B cell (primary cell): ENCODE measurements around the gene PTPRM. TPM values are rescaled to one million over a fixed set of nuclear protein-coding genes. Genes with fewer than 3 reads are reported as not detected.

Experiments used
- ATAC-seq: fragments of 200-7000 bp; cut with Tn5 transposase; one replicate; pipeline ENCODE4 v1.10.0; 2021; ENCODE audit warnings: low read depth, mild to moderate bottlenecking, moderate number of reproducible peaks, moderate library complexity
- CTCF ChIA-PET: fragments of 350-600 bp; sonication (Branson Sonifier 250); formaldehyde crosslinking; loops from one replicate; lab custom pipeline; 2021; ENCODE audit warnings: antibody characterized with exemption, inconsistent platforms; lab: Charles Lee
- POLR2A ChIA-PET: fragments of 350-600 bp; sonication (Branson Sonifier 250); formaldehyde crosslinking; loops from one replicate; lab custom pipeline; 2021; ENCODE audit warnings: antibody characterized with exemption; lab: Charles Lee
- DNase-seq: peaks from one replicate; pipeline ENCODE4 v3.0.0; 2013
- H2AFZ ChIP-seq: 2 replicates; pipeline ENCODE4 v1.6.1; 2012; ENCODE audit warnings: mild to moderate bottlenecking, low read depth, low read length; ENCODE audit not compliant: insufficient read depth, poor library complexity, severe bottlenecking
- H3K27ac ChIP-seq, 2 donors: 1 replicate in 1 of 2; 2 replicates in 1 of 2; pipeline ENCODE4 v1.5.1; 2012 to 2013; ENCODE audit warnings: low read length in 2 of 2, mild to moderate bottlenecking in 2 of 2, moderate library complexity in 1 of 2
- H3K27me3 ChIP-seq, 4 experiments: fragments of 200-600 bp in 1 of 4; sonication (generic) in 1 of 4; replicated peaks in 1 of 4; 1 replicate in 2 of 4; 2 replicates in 2 of 4; pipeline versions ENCODE4 v1.6.1 to v1.7.0; 2013 to 2016; ENCODE audit warnings: low read length in 3 of 4, mild to moderate bottlenecking in 2 of 4, mixed read lengths in 1 of 4, moderate library complexity in 1 of 4; ENCODE audit not compliant: insufficient read depth in 4 of 4, control insufficient read depth in 3 of 4; ENCODE audit errors: control extremely low read depth in 1 of 4
- H3K36me3 ChIP-seq, 2 experiments: replicated peaks in 1 of 2; 1 replicate in 1 of 2; 2 replicates in 1 of 2; pipeline versions ENCODE4 v1.6.1 to v1.7.1; 2013; ENCODE audit warnings: low read length in 1 of 2; ENCODE audit not compliant: insufficient read depth in 2 of 2, control insufficient read depth in 1 of 2; ENCODE audit errors: control extremely low read depth in 1 of 2, extremely low read depth in 1 of 2
- H3K4me1 ChIP-seq, 2 donors: fragments of 200-600 bp in 1 of 2; sonication (generic) in 1 of 2; 1 replicate in 1 of 2; 2 replicates in 1 of 2; pipeline versions ENCODE4 v1.5.1 to v1.6.1; 2013 to 2017; ENCODE audit warnings: low read length in 2 of 2; ENCODE audit not compliant: control insufficient read depth in 2 of 2, insufficient read depth in 2 of 2
- H3K4me2 ChIP-seq: replicated peaks from 2 replicates; pipeline ENCODE3; 2012; ENCODE audit warnings: mild to moderate bottlenecking, low read depth, low read length; ENCODE audit not compliant: poor library complexity, severe bottlenecking
- H3K4me3 ChIP-seq, 5 experiments: fragments of 200-600 bp in 1 of 5; sonication (generic) in 1 of 5; 1 replicate in 3 of 5; 2 replicates in 2 of 5; pipeline versions ENCODE4 v1.5.1 to v1.7.0; 2011 to 2016; ENCODE audit warnings: low read length in 4 of 5, mild to moderate bottlenecking in 4 of 5, low read depth in 2 of 5, control low read depth in 1 of 5, moderate library complexity in 1 of 5; ENCODE audit not compliant: insufficient read depth in 1 of 5; ENCODE audit errors: control extremely low read depth in 1 of 5, extremely low read depth in 1 of 5
- H3K79me2 ChIP-seq: fragments of 200-600 bp; sonication (generic); one replicate; pipeline ENCODE4 v1.6.0; 2016; ENCODE audit warnings: low read length; ENCODE audit not compliant: control insufficient read depth, insufficient read depth
- H3K9ac ChIP-seq: fragments of 200-600 bp; sonication (generic); 2 replicates; pipeline ENCODE4 v1.6.1; 2017; ENCODE audit warnings: mild to moderate bottlenecking, low read length, moderate library complexity
- H3K9me3 ChIP-seq, 3 donors: one replicate each; pipeline versions ENCODE4 v1.6.1 to v1.7.1; 2013; ENCODE audit warnings: low read length in 2 of 3; ENCODE audit not compliant: control insufficient read depth in 2 of 3, insufficient read depth in 1 of 3; ENCODE audit errors: control extremely low read depth in 1 of 3
- H4K20me1 ChIP-seq: 2 replicates; pipeline ENCODE4 v1.6.0; 2012; ENCODE audit warnings: mild to moderate bottlenecking, low read length; ENCODE audit not compliant: insufficient read depth, control insufficient read depth, poor library complexity, severe bottlenecking
- H3K27ac Mint-ChIP-seq: one replicate; pipeline ENCODE4 v1.8.0; 2021; ENCODE audit warnings: mixed read lengths
- H3K27me3 Mint-ChIP-seq: one replicate; pipeline ENCODE4 v1.8.0; 2021; ENCODE audit warnings: mixed read lengths
- H3K4me1 Mint-ChIP-seq: one replicate; pipeline ENCODE4 v1.8.0; 2021; ENCODE audit warnings: mixed read lengths
- H3K4me3 Mint-ChIP-seq: one replicate; pipeline ENCODE4 v1.8.0; 2021; ENCODE audit warnings: mixed read lengths
- H3K9me3 Mint-ChIP-seq: one replicate; pipeline ENCODE4 v1.8.0; 2022; ENCODE audit warnings: mixed read lengths; ENCODE audit not compliant: insufficient read depth
- EZH2 ChIP-seq: IDR thresholded peaks from 2 replicates; pipeline ENCODE4 v1.6.1; 2012; ENCODE audit warnings: borderline replicate concordance, low read depth, mild to moderate bottlenecking, moderate library complexity, low read length; ENCODE audit not compliant: insufficient read depth, poor library complexity, severe bottlenecking
- WGBS: methylation state at CpG from one replicate; pipeline ENCODE4 v1.1.5; 2013; ENCODE audit warnings: missing lambda C conversion rate; ENCODE audit not compliant: insufficient coverage; 5-methylcytosine and 5-hydroxymethylcytosine counted together
- intact Hi-C: fragments of 100-400 bp; cut with micrococcal nuclease; formaldehyde crosslinking; loops from one replicate; pipeline ENCODE4 v1.10.0; 2022
- polyA plus RNA-seq: library from polyadenylated mRNA; depleted of rRNA; stranded (reverse); fragments of >200 nt; gene quantifications from 2 replicates; pipeline ENCODE4 v1.2.3, GENCODE V29; 2012
- total RNA-seq, 2 donors: library from RNA; stranded (reverse); fragments of 120-200 nt in 1 of 2; gene quantifications; 1 replicate in 1 of 2; 2 replicates in 1 of 2; pipeline versions ENCODE4 v1.2.3 to v1.2.4, GENCODE V29; 2013 to 2022
- TF ChIP-seq, protein P1 (sequence below): fragments of 200-600 bp; IDR thresholded peaks from one replicate; pipeline ENCODE4 v1.8.0; 2022; ENCODE audit warnings: antibody characterized with exemption, mild to moderate bottlenecking

Gene PTPRM
- total and polyA plus RNA-seq, 2 donors (not counting 1 experiment from before 2014, with no cell fraction given), result 0.20 to 0.89 TPM

DNA sequence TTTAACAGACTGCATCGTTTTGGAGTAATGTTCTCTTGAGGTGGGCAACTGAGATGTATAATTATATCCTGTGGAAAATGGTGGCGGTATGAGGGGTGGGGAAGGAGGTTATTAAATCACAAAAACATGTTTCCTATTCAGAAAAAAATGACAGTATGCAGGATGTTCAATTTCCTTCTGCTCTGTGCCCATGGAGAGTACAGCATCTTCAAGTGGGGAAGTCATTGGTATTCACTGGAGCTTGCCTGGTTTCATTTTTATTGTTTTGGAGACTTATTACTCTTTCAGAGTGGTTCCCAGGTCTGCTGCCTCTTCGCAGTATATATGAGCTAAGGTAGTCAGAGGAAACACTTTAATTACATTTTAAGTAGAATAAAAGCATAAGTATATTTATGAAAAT is 723.3 kb downstream of the PTPRM start:
- intact Hi-C loops, result no loop called here
- H3K27me3 Mint-ChIP-seq, result peaks cover 25% of the 10 kb centered on the region
- Histone ChIP-seq H3K36me3 (no peaks in the 10 kb centered on the region), H3K4me1 (no peaks in the 10 kb centered on the region), H3K79me2 (no peaks in the 10 kb centered on the region), H3K4me2 (no peak overlapping the region), H3K27me3 (peaks cover 0 to 7% (median 1%) of the 10 kb centered on the region in 4 experiments), H4K20me1 (no peaks in the 10 kb centered on the region), H3K9ac (no peak overlapping the region), H3K27ac (no peak overlapping the region), H3K9me3 (peaks cover 0 to 4% (median 0%) of the 10 kb centered on the region in 3 donors), H3K4me3 (no peak overlapping the region), H2AFZ (no peak overlapping the region)
- no peak for ATAC-seq
- POLR2A ChIA-PET, result no interaction called here
- no peak for DNase-seq
- no peak for TF ChIP-seq EZH2
- TF ChIP-seq, protein P1, sequence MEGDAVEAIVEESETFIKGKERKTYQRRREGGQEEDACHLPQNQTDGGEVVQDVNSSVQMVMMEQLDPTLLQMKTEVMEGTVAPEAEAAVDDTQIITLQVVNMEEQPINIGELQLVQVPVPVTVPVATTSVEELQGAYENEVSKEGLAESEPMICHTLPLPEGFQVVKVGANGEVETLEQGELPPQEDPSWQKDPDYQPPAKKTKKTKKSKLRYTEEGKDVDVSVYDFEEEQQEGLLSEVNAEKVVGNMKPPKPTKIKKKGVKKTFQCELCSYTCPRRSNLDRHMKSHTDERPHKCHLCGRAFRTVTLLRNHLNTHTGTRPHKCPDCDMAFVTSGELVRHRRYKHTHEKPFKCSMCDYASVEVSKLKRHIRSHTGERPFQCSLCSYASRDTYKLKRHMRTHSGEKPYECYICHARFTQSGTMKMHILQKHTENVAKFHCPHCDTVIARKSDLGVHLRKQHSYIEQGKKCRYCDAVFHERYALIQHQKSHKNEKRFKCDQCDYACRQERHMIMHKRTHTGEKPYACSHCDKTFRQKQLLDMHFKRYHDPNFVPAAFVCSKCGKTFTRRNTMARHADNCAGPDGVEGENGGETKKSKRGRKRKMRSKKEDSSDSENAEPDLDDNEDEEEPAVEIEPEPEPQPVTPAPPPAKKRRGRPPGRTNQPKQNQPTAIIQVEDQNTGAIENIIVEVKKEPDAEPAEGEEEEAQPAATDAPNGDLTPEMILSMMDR, result no peak
- H3K27ac Mint-ChIP-seq, result no peak overlapping the region
- peaks cover 3% of the 10 kb centered on the region for H3K4me1 Mint-ChIP-seq
- H3K4me3 Mint-ChIP-seq, result no peak overlapping the region
- H3K9me3 Mint-ChIP-seq, result peaks cover 2% of the 10 kb centered on the region
- CTCF ChIA-PET, result no interaction called here
- WGBS, result no CpG with 5 or more reads among the region's 3 CpGs

DNA sequence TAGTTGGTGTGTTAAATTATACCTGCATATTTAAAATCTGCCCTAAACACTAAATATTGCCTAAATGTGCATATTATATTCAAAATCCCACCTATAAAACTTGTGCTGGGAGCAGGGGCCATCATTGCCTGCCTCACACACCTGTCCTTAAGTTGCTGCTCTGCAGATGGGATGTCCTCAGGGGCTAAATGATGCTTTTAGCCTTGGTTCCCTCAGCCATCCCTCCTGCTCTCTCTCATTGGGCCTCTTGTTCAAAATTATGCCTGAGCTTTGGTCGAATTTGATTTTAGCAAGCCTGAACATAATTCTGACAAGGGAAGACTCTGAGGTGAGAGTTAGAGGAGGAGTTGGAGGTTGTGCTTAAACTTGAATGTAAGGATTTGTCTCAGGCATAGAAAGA is 723.8 kb downstream of the PTPRM start:
- no peak overlapping the region for H2AFZ ChIP-seq
- no peak overlapping the region for H3K9ac ChIP-seq
- no peak overlapping the region for H3K4me2 ChIP-seq
- H3K27ac ChIP-seq, result no peak overlapping the region
- no peaks in the 10 kb centered on the region for H3K4me1 ChIP-seq
- TF ChIP-seq, protein P1, result no peak
- TF ChIP-seq EZH2, result no peak
- intact Hi-C loops, result no loop called here
- Mint-ChIP-seq H3K27me3 (peaks cover 25% of the 10 kb centered on the region), H3K4me3 (no peak overlapping the region), H3K27ac (no peak overlapping the region), H3K9me3 (peaks cover 2% of the 10 kb centered on the region), H3K4me1 (peaks cover 3% of the 10 kb centered on the region)
- ATAC-seq, result no peak
- no peaks in the 10 kb centered on the region for H3K79me2 ChIP-seq
- H3K36me3 ChIP-seq, result no peaks in the 10 kb centered on the region
- peaks cover 0 to 7% (median 1%) of the 10 kb centered on the region in 4 experiments for H3K27me3 ChIP-seq
- H4K20me1 ChIP-seq, result no peaks in the 10 kb centered on the region
- H3K4me3 ChIP-seq, result no peak overlapping the region
- ChIA-PET CTCF (no interaction called here), POLR2A (no interaction called here)
- WGBS, result no CpG with 5 or more reads among the region's 1 CpG
- H3K9me3 ChIP-seq, result no peaks in the 10 kb centered on the region
- DNase-seq, result no peak
